Endometrial microvascular endothelial cells (primary cell): ENCODE data around the gene SPTLC3. TPM values are rescaled to one million over a fixed set of nuclear protein-coding genes. Genes with fewer than 3 reads are reported as not detected.

ENCODE experiments used
- in situ Hi-C: cut with HindIII; loops from 2 replicates; pipeline ENCODE4 v1.10.0; 2017; ENCODE audit warnings: low sequenced_read_pairs, low pct_unique_long_range_greater_than_20kb; ENCODE audit errors: inconsistent ontology term
- total RNA-seq: library from RNA; depleted of rRNA; stranded (reverse); fragments of >200 nt; gene quantifications from one replicate; pipeline ENCODE4 v1.2.3, GENCODE V29; 2015; ENCODE audit errors: inconsistent ontology term

The SPTLC3 gene
- total RNA-seq, 1 donor from 2014 or later: 1.2 TPM

GRCh38 chr20:13205848-13206434 is 197.2 kb downstream of the SPTLC3 start:
- in situ Hi-C loops: no loop called here

DNA sequence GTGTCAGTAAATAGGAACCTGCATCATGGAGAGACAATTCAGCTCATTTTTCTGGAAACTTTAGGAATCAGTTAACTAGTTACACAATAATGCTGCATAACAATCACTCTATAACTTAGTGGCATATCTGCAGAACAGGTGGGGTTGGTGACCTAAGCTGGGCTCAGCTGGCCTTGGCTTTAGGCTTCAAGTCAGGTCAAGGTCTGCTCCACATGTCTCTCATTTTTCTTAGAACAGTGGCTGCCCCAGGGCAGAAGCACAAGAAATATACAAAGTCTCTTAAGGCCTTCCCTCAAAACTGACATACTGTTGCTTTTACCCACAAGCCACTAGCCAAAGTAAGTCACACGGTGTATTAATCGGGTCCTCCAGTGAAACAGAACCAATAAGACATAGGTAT is 198.2 kb downstream of the SPTLC3 start:
- in situ Hi-C loops: no loop called here

- in situ Hi-C loops: no loop called here
Measured at GRCh38 chr20:13211956-13212618, 203.3 kb downstream of the SPTLC3 start.

GRCh38 chr20:13212750-13213149 is 204.0 kb downstream of the SPTLC3 start:
- in situ Hi-C loops: no loop called here

GRCh38 chr20:13213335-13213734 is 204.6 kb downstream of the SPTLC3 start:
- in situ Hi-C loops: no loop called here

DNA sequence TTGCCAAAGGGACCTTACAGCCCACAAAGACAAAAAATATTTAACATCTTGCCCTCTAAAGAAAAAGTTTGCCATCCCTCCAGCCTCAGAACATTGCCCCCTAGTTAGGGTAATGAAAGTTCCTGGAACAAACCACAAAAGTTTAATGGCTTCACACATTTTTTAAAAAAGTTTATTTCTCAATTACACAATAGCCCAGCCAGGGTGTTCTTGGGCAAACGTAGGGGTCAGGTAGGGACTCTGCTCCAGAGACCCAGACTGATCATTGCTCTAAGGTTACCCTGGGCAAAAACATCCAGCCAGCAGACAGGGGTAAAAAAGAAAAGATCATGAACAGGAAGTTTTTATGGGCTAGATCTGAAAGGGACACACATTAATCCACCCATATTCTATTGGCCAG is 207.8 kb downstream of the SPTLC3 start:
- in situ Hi-C loops: no loop called here

Other genes starting within 250 kb of the SPTLC3 start
- 0.84 TPM for gene ISM1, start 212.3 kb downstream of the SPTLC3 start, total RNA-seq